ENCODE results near the gene HS3ST3A1. TPM values are rescaled to one million over a fixed set of nuclear protein-coding genes. Genes with fewer than 3 reads are reported as not detected.

The HS3ST3A1 gene
- total RNA-seq, 1 experiment from 2014 or later = not detected

GRCh38 chr17:13646969-13647542, 45.3 kb upstream of the HS3ST3A1 start:
- Histone ChIP-seq H3K4me3 (replicated peaks in 1 of 2; ENCODE audit: low read depth in 1 of 2, low read length in 2 of 2) (no peak overlapping the region), H3K27me3 (ENCODE audit: insufficient read depth, low read length) (no peaks in the 10 kb centered on the region; the same call in 1 of the 2 replicates), H3K4me2 (ENCODE audit: low read length) (no peak overlapping the region), H3K27ac (ENCODE audit: low read depth, low read length) (no peak overlapping the region), H4K20me1 (ENCODE audit: insufficient read depth) (no peaks in the 10 kb centered on the region), H2AFZ (ENCODE audit: low read depth, low read length, poor library complexity, severe bottlenecking) (no peak overlapping the region), H3K9me3 (ENCODE audit: control insufficient read depth in 1 of 2, insufficient read depth in 1 of 2, low read depth in 1 of 2, low read length in 2 of 2) (no peaks in the 10 kb centered on the region), H3K4me1 (ENCODE audit: control insufficient read depth in 1 of 2, insufficient read depth in 2 of 2, low read length in 2 of 2) (no peaks in the 10 kb centered on the region), H3K9ac (ENCODE audit: low read length) (no peak overlapping the region), H3K9me2 (ENCODE audit: insufficient read depth) (no peaks in the 10 kb centered on the region), H3K36me3 (ENCODE audit: control insufficient read depth in 1 of 2, insufficient read depth in 2 of 2, low read length in 2 of 2) (no peaks in the 10 kb centered on the region), H3K79me2 (ENCODE audit: insufficient read depth, low read length) (no peaks in the 10 kb centered on the region)
- ChIA-PET POLR2A (no interaction called here), CTCF (no interaction called here), RAD21 (ENCODE audit: low non-redundant PET in 1 of 2, low total read pairs in 2 of 2, uncharacterized antibody in 2 of 2, unreplicated experiment in 2 of 2) (no interaction called here)
- DNase-seq (ENCODE audit: low read depth, low spot score) = no peak
- BruUV-seq (replicated peaks) = no TSS peak
- ATAC-seq = no peak
- no peak for TF ChIP-seq CEBPB (IDR thresholded peaks at IDR 0.05; ENCODE audit: low read depth)
- TF ChIP-seq YY1 (IDR thresholded peaks at IDR 0.05; ENCODE audit: extremely low read depth, insufficient replicate concordance, low read depth, low read length) = no peak
- no peak for TF ChIP-seq POLR2AphosphoS5 (IDR thresholded peaks at IDR 0.05; ENCODE audit: low read depth, low read length)
- TF ChIP-seq POLR2A (IDR thresholded peaks at IDR 0.05; ENCODE audit: borderline replicate concordance, extremely low read depth, insufficient read depth, insufficient read length) = no peak
- TF ChIP-seq EGR1 (IDR thresholded peaks at IDR 0.05; ENCODE audit: low read depth) = no peak
- no peak for TF ChIP-seq SP1 (IDR thresholded peaks at IDR 0.05; ENCODE audit: low read depth)
- no peak for TF ChIP-seq EZH2 (IDR thresholded peaks at IDR 0.05)
- no peak for TF ChIP-seq FOSL1 (IDR thresholded peaks at IDR 0.05; ENCODE audit: low read depth)
- intact Hi-C loops (cut with micrococcal nuclease) = no loop called here

- no peak overlapping the region for H3K4me3 ChIP-seq (replicated peaks in 1 of 2; ENCODE audit: low read depth in 1 of 2, low read length in 2 of 2)
- no peaks in the 10 kb centered on the region for H3K9me2 ChIP-seq (ENCODE audit: insufficient read depth)
- H3K9ac ChIP-seq (ENCODE audit: low read length) = no peak overlapping the region
- RAD21 ChIA-PET (ENCODE audit: low non-redundant PET in 1 of 2, low total read pairs in 2 of 2, uncharacterized antibody in 2 of 2, unreplicated experiment in 2 of 2) = no interaction called here
- no peaks in the 10 kb centered on the region for H3K36me3 ChIP-seq (ENCODE audit: control insufficient read depth in 1 of 2, insufficient read depth in 2 of 2, low read length in 2 of 2)
- no peak overlapping the region for H3K4me2 ChIP-seq (ENCODE audit: low read length)
- H3K79me2 ChIP-seq (ENCODE audit: insufficient read depth, low read length) = no peaks in the 10 kb centered on the region
- intact Hi-C loops (cut with micrococcal nuclease) = no loop called here
- H3K4me1 ChIP-seq (ENCODE audit: control insufficient read depth in 1 of 2, insufficient read depth in 2 of 2, low read length in 2 of 2) = no peaks in the 10 kb centered on the region
- no TSS peak for BruUV-seq (replicated peaks)
- H2AFZ ChIP-seq (ENCODE audit: low read depth, low read length, poor library complexity, severe bottlenecking) = no peak overlapping the region
- no peak for ATAC-seq
- H3K9me3 ChIP-seq (ENCODE audit: control insufficient read depth in 1 of 2, insufficient read depth in 1 of 2, low read depth in 1 of 2, low read length in 2 of 2) = no peaks in the 10 kb centered on the region
- CTCF ChIA-PET = no interaction called here
- no peak for DNase-seq (ENCODE audit: low read depth, low spot score)
- no peak overlapping the region for H3K27ac ChIP-seq (ENCODE audit: low read depth, low read length)
- POLR2A ChIA-PET = no interaction called here
- H3K27me3 ChIP-seq (ENCODE audit: insufficient read depth, low read length) = peaks cover under 1% of the 10 kb centered on the region; the same call in 1 of the 2 replicates
- no peaks in the 10 kb centered on the region for H4K20me1 ChIP-seq (ENCODE audit: insufficient read depth)
- no peak for TF ChIP-seq EZH2 (IDR thresholded peaks at IDR 0.05)
- TF ChIP-seq CTCF (IDR thresholded peaks at IDR 0.05 in 2 of 3, conservative IDR thresholded peaks at IDR 0.05 in 1 of 3; ENCODE audit: borderline replicate concordance in 1 of 3, insufficient read depth in 1 of 3, low read depth in 2 of 3, low read length in 2 of 3) = no peak
- no peak for TF ChIP-seq CEBPB (IDR thresholded peaks at IDR 0.05; ENCODE audit: low read depth)
- no peak for TF ChIP-seq ELF1 (IDR thresholded peaks at IDR 0.05; ENCODE audit: borderline replicate concordance, low read depth)
- TF ChIP-seq EZH2phosphoT487 (IDR thresholded peaks at IDR 0.05; ENCODE audit: borderline replicate concordance) = no peak
- TF ChIP-seq JUND (IDR thresholded peaks at IDR 0.05) = no peak
- TF ChIP-seq REST (IDR thresholded peaks at IDR 0.05; ENCODE audit: low read depth) = no peak
- TF ChIP-seq TCF7L2 (IDR thresholded peaks at IDR 0.05; ENCODE audit: borderline replicate concordance, extremely low read depth, insufficient read depth, insufficient read length) = no peak
- TF ChIP-seq ATF3 (IDR thresholded peaks at IDR 0.05) = no peak
- TF ChIP-seq SP1 (IDR thresholded peaks at IDR 0.05; ENCODE audit: low read depth) = no peak
- no peak for TF ChIP-seq RAD21 (IDR thresholded peaks at IDR 0.05; ENCODE audit: low read depth)
These were observed 44.7 kb upstream of the HS3ST3A1 start for GRCh38 chr17:13646411-13646810.
